ENCODE results near the gene LHFPL6.

LHFPL6 gene

GRCh38 chr13:39577838-39578491 is 25.0 kb downstream of the LHFPL6 start:
- DNase-seq = no peak
- Mint-ChIP-seq H3K27ac (peak overlapping the region in 1 of 2 donors; percentile 42), H3K27me3 (no peaks in the 10 kb centered on the region), H3K4me1 (no peaks in the 10 kb centered on the region), H3K4me3 (no peak overlapping the region), H3K9me3 (no peaks in the 10 kb centered on the region)
- ATAC-seq = no peak

- Mint-ChIP-seq H3K4me1 (no peaks in the 10 kb centered on the region), H3K9me3 (no peaks in the 10 kb centered on the region), H3K27me3 (no peaks in the 10 kb centered on the region), H3K27ac (no peak overlapping the region), H3K4me3 (no peak overlapping the region)
- DNase-seq = no peak
- ATAC-seq = no peak
Observed at GRCh38 chr13:39577203-39577602, 25.8 kb downstream of the LHFPL6 start.

GRCh38 chr13:39575641-39576238 is 27.3 kb downstream of the LHFPL6 start:
- no peak for DNase-seq
- H3K9me3 Mint-ChIP-seq = no peaks in the 10 kb centered on the region
- H3K27ac Mint-ChIP-seq = no peak overlapping the region
- no peak for ATAC-seq
- H3K4me1 Mint-ChIP-seq = no peaks in the 10 kb centered on the region
- H3K27me3 Mint-ChIP-seq = peaks cover 9% of the 10 kb centered on the region
- H3K4me3 Mint-ChIP-seq = no peak overlapping the region

GRCh38 chr13:39571502-39572092 is 31.4 kb downstream of the LHFPL6 start:
- no peak overlapping the region for H3K4me3 Mint-ChIP-seq
- no peaks in the 10 kb centered on the region for H3K9me3 Mint-ChIP-seq
- DNase-seq (no peak), ATAC-seq (no peak)
- no peak overlapping the region for H3K27ac Mint-ChIP-seq
- H3K4me1 Mint-ChIP-seq = no peaks in the 10 kb centered on the region
- peaks cover 9% of the 10 kb centered on the region for H3K27me3 Mint-ChIP-seq

GRCh38 chr13:39567569-39567968 is 35.4 kb downstream of the LHFPL6 start:
- ATAC-seq = no peak
- Mint-ChIP-seq H3K9me3 (no peaks in the 10 kb centered on the region), H3K27ac (no peak overlapping the region), H3K4me3 (no peak overlapping the region), H3K4me1 (no peaks in the 10 kb centered on the region), H3K27me3 (peaks cover 20% of the 10 kb centered on the region)
- DNase-seq = no peak

GRCh38 chr13:39566216-39566869 is 36.6 kb downstream of the LHFPL6 start:
- peaks cover 15% of the 10 kb centered on the region for H3K27me3 Mint-ChIP-seq
- H3K4me1 Mint-ChIP-seq = no peaks in the 10 kb centered on the region
- H3K27ac Mint-ChIP-seq = no peak overlapping the region
- H3K9me3 Mint-ChIP-seq = no peaks in the 10 kb centered on the region
- no peak for DNase-seq
- ATAC-seq = no peak
- no peak overlapping the region for H3K4me3 Mint-ChIP-seq

GRCh38 chr13:39565036-39565949 is 37.7 kb downstream of the LHFPL6 start:
- no peak for DNase-seq
- Mint-ChIP-seq H3K4me3 (no peak overlapping the region), H3K4me1 (no peaks in the 10 kb centered on the region), H3K27me3 (peaks cover 11% of the 10 kb centered on the region), H3K27ac (peak overlapping the region in 1 of 2 donors; percentile 49), H3K9me3 (no peaks in the 10 kb centered on the region)
- no peak for ATAC-seq

GRCh38 chr13:39563470-39563735 is 39.6 kb downstream of the LHFPL6 start:
- ATAC-seq (no peak), DNase-seq (no peak)
- H3K27ac Mint-ChIP-seq = no peak overlapping the region
- H3K4me3 Mint-ChIP-seq = no peak overlapping the region
- no peaks in the 10 kb centered on the region for H3K4me1 Mint-ChIP-seq
- H3K27me3 Mint-ChIP-seq = peaks cover 11% of the 10 kb centered on the region
- H3K9me3 Mint-ChIP-seq = no peaks in the 10 kb centered on the region

- no peak for ATAC-seq
Observed at GRCh38 chr13:39561971-39562370, 41.0 kb downstream of the LHFPL6 start.

GRCh38 chr13:39559847-39560246 is 43.1 kb downstream of the LHFPL6 start:
- Mint-ChIP-seq H3K9me3 (no peaks in the 10 kb centered on the region), H3K27ac (no peak overlapping the region), H3K4me3 (no peak overlapping the region), H3K4me1 (no peaks in the 10 kb centered on the region), H3K27me3 (peaks cover 2% of the 10 kb centered on the region)
- ATAC-seq (no peak), DNase-seq (no peak)

More at GRCh38 chr13:39561971-39562370, 41.0 kb downstream of the LHFPL6 start:
- H3K4me1 Mint-ChIP-seq = no peaks in the 10 kb centered on the region
- H3K27ac Mint-ChIP-seq = no peak overlapping the region
- peaks cover 11% of the 10 kb centered on the region for H3K27me3 Mint-ChIP-seq
- DNase-seq = no peak
- no peak overlapping the region for H3K4me3 Mint-ChIP-seq
- H3K9me3 Mint-ChIP-seq = no peaks in the 10 kb centered on the region

- ATAC-seq (no peak), DNase-seq (no peak)
- Mint-ChIP-seq H3K27me3 (peaks cover 8% of the 10 kb centered on the region), H3K4me1 (no peaks in the 10 kb centered on the region), H3K27ac (no peak overlapping the region), H3K9me3 (no peaks in the 10 kb centered on the region), H3K4me3 (no peak overlapping the region)
Observed at GRCh38 chr13:39557285-39557955, 45.6 kb downstream of the LHFPL6 start.

GRCh38 chr13:39556866-39557265 is 46.1 kb downstream of the LHFPL6 start:
- ATAC-seq (no peak), DNase-seq (no peak)
- Mint-ChIP-seq H3K9me3 (no peaks in the 10 kb centered on the region), H3K4me3 (no peak overlapping the region), H3K27ac (no peak overlapping the region), H3K4me1 (no peaks in the 10 kb centered on the region), H3K27me3 (peaks cover 8% of the 10 kb centered on the region)

- Mint-ChIP-seq H3K27me3 (peaks cover 8% of the 10 kb centered on the region), H3K27ac (no peak overlapping the region), H3K4me3 (no peak overlapping the region), H3K9me3 (no peaks in the 10 kb centered on the region), H3K4me1 (no peaks in the 10 kb centered on the region)
- no peak for ATAC-seq
- no peak for DNase-seq
Observed at GRCh38 chr13:39554371-39554770, 48.6 kb downstream of the LHFPL6 start.

GRCh38 chr13:39552246-39552645 is 50.7 kb downstream of the LHFPL6 start:
- no peak overlapping the region for H3K4me3 Mint-ChIP-seq
- peaks cover 11% of the 10 kb centered on the region for H3K27me3 Mint-ChIP-seq
- no peak overlapping the region for H3K27ac Mint-ChIP-seq
- H3K4me1 Mint-ChIP-seq = no peaks in the 10 kb centered on the region
- DNase-seq (no peak), ATAC-seq (no peak)
- no peaks in the 10 kb centered on the region for H3K9me3 Mint-ChIP-seq

GRCh38 chr13:39550931-39551330 is 52.1 kb downstream of the LHFPL6 start:
- Mint-ChIP-seq H3K27ac (no peak overlapping the region), H3K9me3 (no peaks in the 10 kb centered on the region), H3K4me1 (no peaks in the 10 kb centered on the region), H3K4me3 (no peak overlapping the region), H3K27me3 (peaks cover 21% of the 10 kb centered on the region)
- ATAC-seq (no peak), DNase-seq (no peak)

Data from stimulated activated naive CD8-positive, alpha-beta T cell treated with anti-CD3 and anti-CD28 coated beads, Interleukin-15, amount 100 ng/mL, for 72 hours (primary cell).